22Rv1 (cell line): Measurements from ENCODE around the gene APAF1.

Source experiments
- CTCF ChIP-seq: fragments of 450-650 bp; IDR thresholded peaks from 2 replicates; pipeline ENCODE4 v1.5.1; 2017; ENCODE audit warnings: mild to moderate bottlenecking
- ZFX ChIP-seq: fragments of 450-650 bp; IDR thresholded peaks from 2 replicates; pipeline ENCODE4 v1.6.1; 2017; ENCODE audit warnings: antibody characterized with exemption, borderline replicate concordance

GRCh38 chr12:98610596-98610995, 34.5 kb upstream of the APAF1 start:
- TF ChIP-seq CTCF, result no peak
- TF ChIP-seq ZFX, result no peak
